HEK293 (cell line): ENCODE data around the gene JAKMIP1.

Experiments
- CTCF ChIA-PET: fragments of 350-600 bp; formaldehyde crosslinking; extraction: SDS; loops from one replicate; lab custom pipeline; 2021; ENCODE audit warnings: antibody characterized with exemption; lab: Yijun Ruan, JAX
- POLR2A ChIA-PET: fragments of 300-600 bp; formaldehyde crosslinking; extraction: SDS; loops from one replicate; lab custom pipeline; 2020; ENCODE audit warnings: antibody characterized with exemption, inconsistent platforms; lab: Yijun Ruan, JAX
- H3K27ac ChIP-seq: fragments of 200-500 bp; sonication (Bioruptor generic); 2 replicates; pipeline ENCODE4 v1.5.1; 2014; ENCODE audit warnings: low read depth, low read length, control low read depth, inconsistent platforms; ENCODE audit errors: extremely low read depth
- H3K36me3 ChIP-seq, 2 experiments: fragments of 200-500 bp in 1 of 2; sonication (Bioruptor generic) in 1 of 2; 1 replicate in 1 of 2; 2 replicates in 1 of 2; pipeline ENCODE4 v1.5.1; 2014 to 2017; ENCODE audit warnings: inconsistent platforms in 2 of 2, low read length in 2 of 2; ENCODE audit not compliant: control insufficient read depth in 2 of 2, insufficient read depth in 1 of 2
- H3K4me1 ChIP-seq: fragments of 200-500 bp; sonication (Bioruptor generic); 2 replicates; pipeline ENCODE4 v1.5.1; 2014; ENCODE audit warnings: mild to moderate bottlenecking, low read length, inconsistent platforms; ENCODE audit not compliant: control insufficient read depth, insufficient read depth
- H3K4me3 ChIP-seq: 2 replicates; pipeline ENCODE4 v1.5.1; 2011; ENCODE audit warnings: low read depth, mild to moderate bottlenecking, control low read depth, low read length, moderate library complexity
- H3K9me3 ChIP-seq: fragments of 200-500 bp; sonication (Bioruptor generic); 2 replicates; pipeline ENCODE4 v1.5.1; 2014; ENCODE audit warnings: low read depth, low read length, inconsistent platforms; ENCODE audit not compliant: control insufficient read depth, insufficient read depth
- CTCF ChIP-seq: fragments of 450-650 bp; formaldehyde crosslinking; IDR thresholded peaks from 2 replicates; pipeline ENCODE4 v1.5.1; 2016; ENCODE audit warnings: missing biosample characterization, missing genetic modification characterization
- KLF1 ChIP-seq: fragments of 450-650 bp; formaldehyde crosslinking; IDR thresholded peaks from 2 replicates; pipeline ENCODE4 v1.5.1; 2016; ENCODE audit warnings: missing biosample characterization, missing genetic modification characterization
- REPIN1 ChIP-seq: fragments of 450-650 bp; formaldehyde crosslinking; IDR thresholded peaks from 2 replicates; pipeline ENCODE4 v1.5.1; 2017; ENCODE audit warnings: missing biosample characterization, missing genetic modification characterization, low read depth
- SCRT2 ChIP-seq: fragments of 450-650 bp; formaldehyde crosslinking; IDR thresholded peaks from 2 replicates; pipeline ENCODE4 v1.5.1; 2016; ENCODE audit warnings: missing biosample characterization, missing genetic modification characterization
- SP7 ChIP-seq: fragments of 450-650 bp; formaldehyde crosslinking; IDR thresholded peaks from 2 replicates; pipeline ENCODE4 v1.5.1; 2016; ENCODE audit warnings: missing biosample characterization, missing genetic modification characterization
- TSHZ1 ChIP-seq: fragments of 450-650 bp; formaldehyde crosslinking; IDR thresholded peaks from 2 replicates; pipeline ENCODE4 v1.5.1; 2016; ENCODE audit warnings: missing biosample characterization, missing genetic modification characterization, borderline replicate concordance
- ZBTB10 ChIP-seq: fragments of 450-650 bp; formaldehyde crosslinking; IDR thresholded peaks from 2 replicates; pipeline ENCODE4 v1.5.1; 2016; ENCODE audit warnings: missing biosample characterization, missing genetic modification characterization
- ZFHX2 ChIP-seq: fragments of 450-650 bp; formaldehyde crosslinking; conservative IDR thresholded peaks from 2 replicates; pipeline ENCODE4 v1.5.1; 2016; ENCODE audit warnings: missing biosample characterization, missing genetic modification characterization
- ZNF140 ChIP-seq: fragments of 450-650 bp; formaldehyde crosslinking; IDR thresholded peaks from 2 replicates; pipeline ENCODE4 v1.5.1; 2016; ENCODE audit warnings: missing biosample characterization, missing genetic modification characterization
- ZNF2 ChIP-seq: fragments of 450-650 bp; formaldehyde crosslinking; IDR thresholded peaks from 2 replicates; pipeline ENCODE4 v1.5.1; 2016; ENCODE audit warnings: missing biosample characterization, missing genetic modification characterization
- ZNF221 ChIP-seq: fragments of 450-650 bp; formaldehyde crosslinking; IDR thresholded peaks from 2 replicates; pipeline ENCODE4 v1.5.1; 2017; ENCODE audit warnings: missing biosample characterization, missing genetic modification characterization, borderline replicate concordance
- ZNF324 ChIP-seq: fragments of 450-650 bp; formaldehyde crosslinking; IDR thresholded peaks from 2 replicates; pipeline ENCODE4 v1.5.1; 2016; ENCODE audit warnings: missing biosample characterization, missing genetic modification characterization
- ZNF416 ChIP-seq: fragments of 450-650 bp; formaldehyde crosslinking; IDR thresholded peaks from 2 replicates; pipeline ENCODE4 v1.5.1; 2016; ENCODE audit warnings: missing biosample characterization, missing genetic modification characterization
- ZNF473 ChIP-seq: fragments of 450-650 bp; formaldehyde crosslinking; IDR thresholded peaks from 2 replicates; pipeline ENCODE4 v1.5.1; 2017; ENCODE audit warnings: missing biosample characterization, missing genetic modification characterization
- ZNF518A ChIP-seq: fragments of 450-650 bp; formaldehyde crosslinking; conservative IDR thresholded peaks from 2 replicates; pipeline ENCODE4 v1.5.1; 2016; ENCODE audit warnings: low read depth, missing biosample characterization, missing genetic modification characterization
- ZNF560 ChIP-seq: fragments of 450-650 bp; formaldehyde crosslinking; IDR thresholded peaks from 2 replicates; pipeline ENCODE4 v1.5.1; 2017; ENCODE audit warnings: missing biosample characterization, missing genetic modification characterization, borderline replicate concordance
- ZNF561 ChIP-seq: fragments of 450-650 bp; IDR thresholded peaks from 2 replicates; pipeline ENCODE4 v1.5.1; 2018; ENCODE audit warnings: missing biosample characterization, missing genetic modification characterization, borderline replicate concordance
- ZNF600 ChIP-seq: fragments of 450-650 bp; formaldehyde crosslinking; IDR thresholded peaks from 2 replicates; pipeline ENCODE4 v1.5.1; 2016; ENCODE audit warnings: missing biosample characterization, missing genetic modification characterization
- ZNF610 ChIP-seq: fragments of 450-650 bp; formaldehyde crosslinking; IDR thresholded peaks from 2 replicates; pipeline ENCODE4 v1.5.1; 2016; ENCODE audit warnings: missing biosample characterization, missing genetic modification characterization, borderline replicate concordance
- ZNF658 ChIP-seq: fragments of 450-650 bp; formaldehyde crosslinking; IDR thresholded peaks from 2 replicates; pipeline ENCODE4; 2016; ENCODE audit warnings: missing biosample characterization, missing genetic modification characterization
- ZNF76 ChIP-seq: fragments of 450-650 bp; formaldehyde crosslinking; IDR thresholded peaks from 2 replicates; pipeline ENCODE4; 2016; ENCODE audit warnings: low read depth, missing biosample characterization, missing genetic modification characterization, borderline replicate concordance
- ZNF785 ChIP-seq: fragments of 450-650 bp; formaldehyde crosslinking; IDR thresholded peaks from 2 replicates; pipeline ENCODE4 v1.5.1; 2016; ENCODE audit warnings: missing biosample characterization, missing genetic modification characterization
- ZSCAN4 ChIP-seq: fragments of 450-650 bp; formaldehyde crosslinking; IDR thresholded peaks from 2 replicates; pipeline ENCODE4 v1.5.1; 2017; ENCODE audit warnings: missing biosample characterization, missing genetic modification characterization

The JAKMIP1 gene

GRCh38 chr4:6044276-6044675, 156.1 kb downstream of the JAKMIP1 start:
- H3K36me3 ChIP-seq: no peaks in the 10 kb centered on the region
- H3K4me3 ChIP-seq: no peak overlapping the region
- H3K4me1 ChIP-seq: no peaks in the 10 kb centered on the region
- TF ChIP-seq ZSCAN4 (tag by site-specific recombination) (no peak), KLF1 (no peak), ZNF518A (tag by site-specific recombination) (no peak), TSHZ1 (tag by site-specific recombination) (no peak), ZNF2 (tag by site-specific recombination) (no peak), ZNF221 (no peak), SCRT2 (tag by site-specific recombination) (no peak), ZNF560 (tag by site-specific recombination) (no peak), ZNF324 (tag by site-specific recombination) (no peak), ZNF76 (no peak), ZBTB10 (no peak), REPIN1 (tag by site-specific recombination) (no peak), ZFHX2 (tag by site-specific recombination) (no peak)
- ChIA-PET CTCF (interaction anchor here (0.7 kb wide), 1 partner anchor 26 kb away, joined by 3 read pairs; no protein-coding TSS in a partner anchor), POLR2A (no interaction called here)
- no peak overlapping the region for H3K27ac ChIP-seq
- no peaks in the 10 kb centered on the region for H3K9me3 ChIP-seq

- H3K4me1 ChIP-seq: no peaks in the 10 kb centered on the region
- ChIA-PET POLR2A (no interaction called here), CTCF (no interaction called here)
- H3K36me3 ChIP-seq: no peaks in the 10 kb centered on the region
- no peak overlapping the region for H3K27ac ChIP-seq
- no peak overlapping the region for H3K4me3 ChIP-seq
- H3K9me3 ChIP-seq: no peaks in the 10 kb centered on the region
- TF ChIP-seq CTCF (tag by site-specific recombination): no peak
- TF ChIP-seq ZNF610 (tag by site-specific recombination): no peak
- no peak for TF ChIP-seq ZNF140
- TF ChIP-seq ZNF561 (tag by site-specific recombination): no peak
- TF ChIP-seq ZNF473: no peak
- TF ChIP-seq ZNF658: no peak
- TF ChIP-seq ZNF600: no peak
- no peak for TF ChIP-seq SP7 (tag by site-specific recombination)
- TF ChIP-seq ZNF416 (tag by site-specific recombination): no peak
- TF ChIP-seq ZNF785 (tag by site-specific recombination): no peak
Observed at GRCh38 chr4:6043843-6044242, 156.5 kb downstream of the JAKMIP1 start.
